ENCODE measurements around the gene PRPF6.
A peak's percentile ranks its signal among the peaks of the same experiment; 100 is the strongest.

Gene PRPF6

DNA sequence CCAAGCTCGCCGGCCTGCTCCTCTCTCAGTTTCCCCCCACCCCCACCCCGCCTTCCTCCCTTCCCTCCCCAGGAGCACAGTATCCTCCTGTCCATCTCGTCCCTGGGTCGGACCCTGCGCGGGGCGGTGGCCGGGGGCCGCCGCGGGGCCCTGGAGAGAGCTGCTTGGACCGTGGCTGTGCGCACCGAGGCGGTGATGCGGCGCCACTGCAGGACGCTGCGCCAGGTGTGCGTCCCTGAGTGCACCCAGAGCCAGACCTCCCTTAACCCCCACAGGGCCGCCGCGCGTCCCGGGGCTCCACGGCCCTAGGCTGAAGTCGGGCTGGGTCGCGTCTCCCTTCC is 57.3 kb downstream of the PRPF6 start:
- DNase-seq, result no peak

DNA sequence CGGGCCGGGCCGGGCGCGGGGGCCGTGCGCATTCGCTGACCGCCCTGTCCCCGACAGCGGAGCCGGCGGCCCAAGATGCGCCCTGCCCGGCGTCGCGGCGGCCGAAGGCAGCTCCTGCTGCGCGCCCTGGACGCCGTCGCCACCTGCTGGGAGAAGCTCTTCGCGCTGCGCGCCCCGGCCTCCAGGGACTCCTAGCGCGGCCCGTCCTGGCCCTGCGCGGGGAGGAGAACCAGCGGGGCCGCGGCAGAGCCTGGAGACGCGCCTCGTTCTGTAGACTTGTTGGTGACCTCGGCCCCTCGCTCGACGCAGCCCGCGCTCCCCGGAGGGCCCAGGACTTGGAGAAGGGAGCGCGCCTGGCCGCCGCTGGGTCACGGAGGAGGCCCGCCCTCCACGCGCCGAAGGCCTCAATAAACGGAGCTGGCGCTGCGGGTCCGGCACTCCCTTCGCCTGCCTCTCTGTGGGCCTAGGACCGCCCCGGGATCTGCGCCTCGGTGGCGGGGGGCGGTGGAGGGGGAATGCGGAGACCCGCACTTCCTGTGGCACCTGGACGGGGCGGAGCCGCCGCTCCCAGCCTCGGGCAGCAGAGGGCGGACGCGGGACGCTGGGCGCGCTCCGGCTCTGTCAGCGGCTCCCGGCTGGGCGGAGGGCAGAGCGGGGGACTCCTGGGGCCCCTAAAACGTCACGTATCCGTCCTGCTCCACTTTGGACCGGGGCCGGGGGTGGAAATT is 57.8 kb downstream of the PRPF6 start:
- peak; percentile 65 for DNase-seq

DNA sequence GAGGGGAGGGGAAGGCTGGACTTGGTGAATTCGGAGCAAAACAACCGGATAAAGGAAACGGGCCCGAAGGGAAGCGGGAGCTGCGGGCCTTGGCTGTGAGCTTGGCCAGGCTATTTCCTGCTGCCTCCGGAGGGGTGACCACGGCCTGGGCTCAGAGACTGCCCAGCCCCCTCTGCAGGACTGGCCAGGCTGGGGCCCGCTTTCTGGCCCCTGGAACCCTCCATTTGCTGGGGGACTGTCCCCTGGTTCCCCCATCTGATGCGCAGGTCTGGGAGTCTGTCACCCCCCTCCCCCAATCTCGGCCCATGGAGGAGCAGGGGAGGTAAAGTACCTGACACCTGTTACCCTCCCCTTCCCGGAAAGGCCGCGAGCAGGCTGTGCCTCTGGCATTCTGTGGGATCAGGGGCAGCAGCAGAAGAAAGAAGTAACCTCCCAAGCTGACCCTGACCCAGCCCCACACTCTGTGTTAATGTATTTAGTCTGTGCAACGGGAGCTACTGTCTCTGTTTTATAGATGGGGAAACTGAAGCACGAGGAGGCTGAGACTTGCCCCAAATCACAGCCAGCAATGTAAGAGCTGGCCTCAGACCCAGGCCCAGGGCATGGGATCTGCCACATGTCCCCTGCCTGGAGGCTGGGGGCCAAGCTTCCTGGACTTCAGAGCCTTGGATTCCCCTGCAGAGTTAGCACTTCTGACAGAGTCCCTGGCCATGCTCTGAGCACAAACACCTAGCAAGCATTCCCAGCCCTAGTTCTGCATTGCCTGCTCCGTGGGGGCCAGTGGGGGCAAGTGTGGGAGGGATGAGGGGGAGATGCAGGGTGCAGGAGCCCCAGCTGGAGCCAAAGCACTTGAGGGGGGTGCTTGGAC is 58.6 kb downstream of the PRPF6 start:
- no peak for DNase-seq

DNA sequence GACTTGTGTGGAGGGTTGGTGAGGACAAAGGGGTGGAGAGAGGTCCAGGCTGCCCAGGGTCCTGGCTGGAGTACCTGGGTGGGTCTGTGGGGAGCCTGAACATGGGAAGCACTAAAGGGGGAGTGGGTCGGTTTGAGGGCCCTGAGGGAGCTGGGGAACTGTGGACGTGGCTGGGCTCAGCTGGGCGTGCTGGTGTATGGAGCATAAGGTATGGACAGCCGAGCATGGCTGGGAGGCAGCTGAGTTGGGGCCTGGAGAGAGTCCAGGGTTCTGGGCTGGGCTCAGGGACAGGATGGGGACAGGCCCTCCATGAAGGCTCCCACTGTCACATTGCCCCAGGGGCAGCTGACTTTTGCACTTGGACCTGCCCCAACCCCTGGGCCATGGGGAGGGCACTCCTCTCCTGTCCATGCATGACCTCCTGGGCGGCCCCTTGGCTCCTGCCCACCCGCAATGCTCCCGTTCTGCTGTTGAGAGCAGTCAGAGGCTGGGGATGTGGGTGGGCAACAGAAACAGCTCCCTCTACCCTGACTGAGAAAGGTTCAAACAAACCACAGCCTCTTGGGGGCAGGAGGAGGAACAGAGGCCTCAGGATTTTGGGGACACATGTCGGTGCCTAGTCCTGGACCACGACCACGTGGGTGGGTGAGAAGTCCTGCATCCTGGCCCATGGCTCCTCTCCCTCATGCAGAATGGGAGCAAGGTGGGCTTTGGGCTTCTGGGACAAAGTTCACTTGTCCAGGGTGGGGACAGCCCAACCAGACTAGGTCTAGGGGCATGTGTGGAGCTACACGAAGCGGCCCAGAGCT is 59.5 kb downstream of the PRPF6 start:
- DNase-seq, result no peak

DNA sequence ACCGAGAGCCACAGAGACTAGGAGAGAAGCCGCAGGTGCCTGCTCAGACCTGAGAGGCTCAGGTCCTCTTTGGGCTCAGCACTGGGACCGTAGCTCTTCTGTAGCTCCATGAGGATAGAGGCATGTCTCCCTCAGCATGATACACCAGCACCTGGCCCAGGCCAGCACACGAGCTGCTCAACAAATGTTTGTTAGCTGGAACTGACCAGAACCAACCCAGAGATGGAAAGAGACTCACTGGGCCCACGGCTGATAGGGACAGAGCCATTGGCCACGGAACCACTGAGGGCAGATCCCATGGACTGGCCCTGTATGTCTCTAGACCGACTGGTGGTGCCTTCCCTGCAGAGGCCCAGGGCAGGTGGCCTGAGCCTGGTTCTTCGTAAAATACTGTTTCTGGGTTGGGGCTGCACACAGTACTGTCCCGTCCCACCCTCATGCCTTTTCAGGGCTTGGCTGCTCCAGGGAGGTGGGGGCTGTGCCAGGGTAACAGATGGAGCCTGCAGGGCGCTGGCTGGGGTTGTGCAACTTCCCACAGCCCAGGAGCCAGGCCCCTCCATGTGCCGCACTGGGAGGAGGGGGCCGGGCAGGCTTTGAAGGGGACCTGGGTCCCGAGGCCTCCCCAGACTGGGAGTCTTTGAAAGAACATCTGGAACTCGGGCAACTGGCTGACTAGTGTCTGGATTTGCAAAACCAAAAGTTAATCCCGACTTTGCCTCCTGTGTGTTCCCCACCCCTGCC is 60.3 kb downstream of the PRPF6 start:
- DNase-seq, result no peak

DNA sequence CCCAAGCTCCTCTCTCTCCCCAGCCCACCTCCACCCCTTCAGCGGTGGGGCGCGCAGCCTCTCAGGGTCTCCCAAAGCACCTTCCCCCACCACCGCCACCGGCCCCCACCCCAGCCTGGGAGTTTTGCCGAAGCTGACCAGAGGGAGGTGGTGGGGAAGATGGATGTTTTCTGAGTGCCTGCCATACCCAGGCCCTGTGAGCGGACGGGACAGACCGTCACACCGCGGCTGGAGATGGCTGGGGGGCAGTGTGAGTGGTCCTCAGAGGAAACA is 60.8 kb downstream of the PRPF6 start:
- DNase-seq, result no peak

DNA sequence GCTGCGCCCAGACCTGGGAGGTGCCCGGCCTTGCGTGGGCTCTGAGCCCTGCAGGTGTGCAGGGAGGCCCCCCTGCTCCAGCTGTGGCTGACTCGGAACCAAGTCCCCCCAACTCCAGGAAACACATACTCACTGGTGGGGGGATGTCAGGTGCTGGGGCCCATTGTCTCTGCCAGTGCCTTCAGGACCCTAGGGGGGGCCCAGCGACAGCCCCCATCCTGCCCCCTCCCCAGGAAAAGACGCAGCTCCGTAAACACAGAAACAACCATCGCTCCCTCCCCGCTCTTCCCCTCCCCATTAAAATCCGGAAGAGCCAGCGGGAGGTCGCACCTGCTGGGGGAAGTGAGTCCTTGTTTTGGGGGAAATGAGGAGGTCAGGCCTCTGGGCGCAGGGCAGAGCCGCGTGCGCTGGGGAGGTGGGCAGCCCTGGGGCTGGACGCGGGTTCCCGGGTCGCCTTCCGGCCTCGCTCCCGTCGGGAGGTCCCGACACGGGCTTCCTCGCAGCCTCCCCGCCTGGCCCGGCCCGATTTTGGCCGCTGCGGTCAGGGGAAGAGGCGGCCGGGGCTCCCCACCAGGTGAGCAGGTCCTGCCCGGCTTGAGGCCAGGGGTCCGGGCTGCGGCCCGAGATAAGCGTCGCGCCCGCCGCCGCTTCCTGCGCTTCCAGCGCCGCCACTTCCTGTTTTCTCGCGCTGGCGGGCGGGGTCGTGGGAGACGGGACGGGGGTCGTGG is 61.3 kb downstream of the PRPF6 start:
- no peak for DNase-seq

DNA sequence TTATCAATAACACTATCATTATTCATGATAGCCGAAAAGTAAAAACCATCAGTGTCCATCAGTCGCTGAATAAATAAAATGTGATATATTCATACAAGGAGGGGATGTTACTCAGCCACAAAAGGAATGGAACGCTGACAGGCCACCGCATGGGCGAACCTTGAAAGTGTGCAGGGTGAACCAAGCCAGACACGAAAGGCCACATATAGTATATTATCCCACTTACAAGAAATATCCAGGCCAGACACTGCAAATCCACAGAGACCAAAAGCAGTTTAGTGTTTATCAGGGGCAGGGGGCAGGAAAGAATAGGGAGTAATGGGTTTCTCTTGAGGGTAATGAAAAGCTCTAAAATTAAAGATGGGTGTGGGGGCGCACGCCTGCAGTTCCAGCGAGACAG is 62.8 kb downstream of the PRPF6 start:
- DNase-seq, result no peak

DNA sequence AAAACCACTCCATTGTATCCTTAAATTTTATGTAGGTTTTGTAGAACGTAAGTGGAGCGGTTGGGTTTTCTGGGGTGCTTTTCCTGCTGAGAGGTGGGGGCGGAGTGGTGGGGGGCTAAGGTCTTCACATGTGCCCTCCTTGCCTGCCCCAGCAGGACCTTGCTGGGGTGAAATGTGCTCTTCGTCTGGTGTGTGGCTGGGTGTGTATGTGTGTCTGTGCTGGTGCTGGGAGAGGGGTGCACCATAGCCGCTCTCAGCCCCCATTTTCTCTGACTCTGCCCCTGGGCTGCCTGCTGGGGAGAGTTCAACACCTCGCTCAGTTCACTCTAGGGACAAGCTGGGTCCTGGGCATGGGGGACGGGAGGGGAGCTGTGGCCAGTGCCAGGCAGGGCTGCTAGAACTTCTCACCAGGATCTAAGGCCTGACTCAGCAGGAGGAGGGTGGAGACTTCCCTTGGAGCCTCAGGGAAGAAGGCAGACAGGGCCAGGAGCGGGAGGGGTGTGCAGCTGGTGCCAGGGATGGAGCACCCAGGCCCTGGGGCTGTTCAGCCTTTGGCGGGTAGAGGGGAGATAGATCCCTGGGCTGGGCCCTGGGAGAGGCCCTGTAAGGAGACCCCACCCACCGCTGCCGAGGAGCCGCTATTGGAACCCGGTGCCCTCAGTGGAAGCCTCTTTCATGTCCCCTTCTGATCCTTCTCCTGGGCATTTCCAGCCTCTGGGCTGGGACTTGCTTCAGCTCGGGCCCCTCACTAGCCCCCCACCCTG is 63.7 kb downstream of the PRPF6 start:
- DNase-seq, result no peak

DNA sequence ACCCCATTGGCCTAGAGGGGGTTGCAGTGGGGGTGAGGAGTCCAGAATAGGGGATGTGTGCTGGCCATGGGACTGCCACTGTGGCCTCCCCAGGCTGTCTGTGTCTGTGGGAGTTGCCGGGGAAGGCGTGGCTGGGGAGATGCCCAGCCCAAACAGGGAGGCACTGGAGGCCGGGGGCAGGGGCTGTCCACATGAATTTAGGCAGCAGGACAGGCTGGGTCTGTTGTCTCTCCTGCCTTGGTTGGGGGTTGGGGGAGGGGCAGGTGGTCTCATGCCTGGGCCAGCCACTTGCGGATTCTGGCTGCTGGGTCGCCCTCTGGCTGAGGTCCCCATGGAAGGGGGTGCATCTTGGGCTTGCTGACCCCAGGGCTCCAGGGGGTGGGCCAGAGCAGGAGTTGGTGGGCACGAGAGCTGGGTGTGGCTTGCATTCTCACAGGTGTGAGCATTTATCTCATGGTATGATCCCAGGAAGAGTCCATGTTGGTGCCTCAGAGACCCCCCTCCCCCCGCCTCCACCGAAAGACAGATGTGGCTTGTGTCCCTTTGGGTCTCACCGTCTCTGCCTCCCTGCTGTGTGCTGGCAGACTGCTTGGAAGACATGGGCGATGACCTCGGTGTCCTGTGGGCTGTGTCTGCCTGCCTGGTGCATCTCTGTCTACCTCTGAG is 64.5 kb downstream of the PRPF6 start:
- DNase-seq, result no peak

DNA sequence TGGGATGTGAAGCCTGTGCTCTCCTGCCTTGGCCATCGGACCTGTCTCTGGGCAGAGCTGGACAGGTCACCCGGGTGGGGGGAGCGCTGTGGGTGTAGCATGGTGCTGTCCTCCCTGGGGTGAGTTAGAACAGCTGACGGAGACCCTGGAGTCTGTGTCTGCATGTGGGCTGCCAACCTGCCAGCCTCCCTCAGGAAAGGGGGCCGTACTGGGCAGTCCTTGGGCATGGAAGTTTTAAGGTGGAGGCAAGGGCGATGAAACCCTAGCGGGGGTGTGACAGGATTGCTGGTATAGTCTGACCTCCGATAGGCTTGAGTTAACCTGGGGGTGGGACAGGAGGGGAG is 66.1 kb downstream of the PRPF6 start:
- no peak for DNase-seq

DNA sequence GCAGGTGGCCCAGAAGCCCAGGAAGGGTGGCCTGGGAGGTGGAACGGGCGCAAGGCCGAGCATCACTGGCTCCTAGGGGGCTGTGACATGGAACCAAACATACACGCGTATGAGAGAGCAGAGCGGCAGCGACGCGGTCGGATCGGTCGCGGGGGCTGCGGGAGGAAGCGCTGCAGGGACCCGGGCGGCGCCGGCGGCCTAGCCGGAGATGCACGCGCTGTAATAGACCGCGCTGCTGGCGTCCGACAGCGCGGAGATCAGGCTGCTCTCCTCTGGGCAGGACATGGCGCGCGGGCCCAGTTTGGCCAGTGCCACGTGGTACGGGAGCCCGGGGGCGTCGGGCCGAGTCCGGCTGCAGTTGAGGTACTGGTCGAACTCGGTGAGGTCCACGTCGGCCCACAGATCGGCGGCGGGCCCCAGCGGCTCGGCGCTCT is 67.1 kb downstream of the PRPF6 start:
- no peak for DNase-seq

DNA sequence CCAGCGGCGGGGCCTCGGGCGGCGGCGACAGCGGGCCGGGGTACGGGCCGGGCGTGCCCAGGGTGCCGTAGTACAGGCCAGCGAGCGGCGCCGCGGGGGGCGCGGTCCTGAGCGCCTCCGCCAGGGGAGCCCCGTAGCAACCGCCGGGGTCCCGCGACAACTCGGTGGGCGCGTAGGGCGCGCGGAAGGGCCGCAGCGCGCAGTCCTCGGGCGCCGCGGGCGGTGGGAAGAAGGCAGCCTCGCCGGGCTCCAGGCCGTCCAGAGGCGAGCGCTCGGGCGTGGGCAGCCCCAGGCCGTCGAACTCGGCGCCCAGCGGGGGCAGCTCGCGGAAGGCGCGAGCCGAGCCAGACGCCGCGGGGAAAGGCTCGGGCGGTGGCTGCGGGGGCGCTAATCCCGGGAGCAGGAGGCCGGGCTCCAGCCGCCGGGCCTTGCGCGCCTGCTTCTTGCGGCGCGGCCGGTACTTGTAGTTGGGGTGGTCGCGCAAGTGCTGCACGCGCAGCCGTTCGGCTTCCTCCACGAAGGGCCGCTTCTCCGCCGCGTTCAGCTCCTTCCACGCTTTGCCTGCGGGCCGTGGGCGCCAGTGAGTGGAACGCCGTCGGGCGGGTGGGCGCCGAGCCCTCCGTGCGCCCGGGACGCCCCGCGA is 67.6 kb downstream of the PRPF6 start:
- DNase-seq, result no peak

DNA sequence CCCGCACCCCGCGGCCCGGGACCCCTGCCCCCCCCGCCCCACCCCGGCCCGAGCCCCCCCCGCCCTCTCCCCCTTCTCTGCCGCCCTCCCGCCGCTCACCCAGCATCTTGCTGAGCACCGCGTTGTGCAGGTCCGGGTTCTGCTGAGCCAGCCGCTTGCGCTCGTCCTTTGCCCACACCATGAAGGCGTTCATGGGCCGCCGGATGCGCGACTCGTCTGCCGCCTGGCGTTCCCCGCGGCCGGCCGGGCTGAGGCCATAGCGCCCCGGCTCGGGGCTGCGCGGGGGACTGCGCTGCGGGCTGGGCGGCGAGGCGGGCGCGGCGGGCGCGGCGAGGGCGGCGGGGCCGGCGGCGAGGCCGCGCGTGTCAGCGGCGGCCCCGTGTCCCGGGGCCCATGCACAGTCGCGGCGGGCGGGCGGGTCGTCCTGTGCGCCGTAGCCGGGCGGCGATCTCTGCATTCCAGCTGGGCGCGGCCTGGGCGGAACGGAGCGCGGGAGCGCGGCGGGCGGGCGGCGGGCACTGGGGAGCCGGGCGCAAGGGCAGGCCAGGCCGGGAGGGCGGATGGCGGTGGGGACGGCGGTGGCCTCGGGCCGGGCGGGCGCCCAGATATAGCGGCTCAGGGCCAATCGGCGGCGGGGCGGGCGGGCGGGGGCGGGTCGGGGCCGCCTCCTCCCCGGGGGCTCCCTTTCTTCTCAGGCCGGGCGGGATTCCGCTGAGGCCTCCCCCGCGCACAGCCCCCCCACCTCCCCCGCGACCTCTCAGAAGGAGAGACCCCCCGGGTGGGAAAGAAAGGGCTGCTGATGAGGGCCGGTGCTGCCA is 68.3 kb downstream of the PRPF6 start, which contains the start of gene SOX18:
SOX18 (minus strand) TSS at position 580 of the 818 bp plus-strand sequence; CDS start at position 457, 123 bp downstream.
- DNase-seq, result no peak

DNA sequence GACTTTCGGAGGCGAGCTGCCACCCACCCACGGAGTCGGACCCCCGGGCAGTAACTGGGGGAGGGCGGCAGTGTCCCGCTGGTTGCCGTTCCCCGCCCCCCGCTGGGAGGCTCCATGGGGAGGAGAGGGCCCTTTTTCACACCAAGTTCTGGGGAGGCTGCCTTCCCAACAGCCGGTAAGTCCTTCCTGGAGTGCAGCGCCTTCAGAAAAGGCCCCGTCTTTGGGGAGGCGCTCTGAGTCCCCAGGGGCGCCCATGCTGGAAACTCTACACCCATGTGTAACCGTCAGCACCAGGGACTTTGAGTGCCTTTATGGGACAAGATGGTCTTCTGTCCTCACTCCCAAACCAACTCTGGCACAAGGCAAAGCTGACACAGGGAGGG is 68.9 kb downstream of the PRPF6 start:
- DNase-seq, result no peak

DNA sequence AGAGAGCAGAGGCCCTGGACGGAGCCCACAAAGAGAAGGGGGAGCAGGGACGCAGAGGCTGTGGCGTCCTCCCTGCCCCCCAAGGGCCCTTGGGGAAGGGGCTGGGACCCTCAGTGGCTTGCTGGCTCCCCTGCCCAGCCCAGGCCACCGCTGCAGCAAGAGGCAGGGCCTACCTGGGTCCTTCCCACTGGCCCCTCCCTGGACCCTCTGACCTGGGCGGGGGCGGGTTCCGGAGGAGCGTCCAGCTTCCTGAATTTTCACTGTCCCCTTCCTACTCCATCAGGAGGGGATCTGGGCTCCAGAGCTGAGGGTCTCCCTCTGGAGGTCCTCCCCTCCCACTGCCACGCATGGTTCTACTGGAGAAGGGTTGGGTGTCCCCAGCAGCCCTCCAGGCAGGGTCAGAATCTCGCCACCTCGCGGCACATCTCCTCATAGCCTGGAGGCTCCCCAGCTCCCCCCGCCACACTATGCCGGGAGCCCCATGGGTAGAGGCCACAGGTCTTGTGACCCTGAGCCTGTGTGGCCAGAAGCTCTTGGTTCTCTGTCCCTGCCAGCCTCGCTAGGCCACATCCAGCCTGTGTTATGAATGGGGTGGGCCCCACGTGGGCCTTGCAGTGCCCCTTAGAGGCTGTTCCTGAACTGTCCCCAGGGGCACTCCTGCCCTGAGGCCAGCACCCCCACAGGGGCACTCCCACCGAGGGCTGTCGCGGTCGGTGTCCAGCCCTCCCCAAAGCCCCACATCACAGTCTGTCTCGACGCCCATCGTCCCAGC is 69.5 kb downstream of the PRPF6 start:
- DNase-seq, result no peak

DNA sequence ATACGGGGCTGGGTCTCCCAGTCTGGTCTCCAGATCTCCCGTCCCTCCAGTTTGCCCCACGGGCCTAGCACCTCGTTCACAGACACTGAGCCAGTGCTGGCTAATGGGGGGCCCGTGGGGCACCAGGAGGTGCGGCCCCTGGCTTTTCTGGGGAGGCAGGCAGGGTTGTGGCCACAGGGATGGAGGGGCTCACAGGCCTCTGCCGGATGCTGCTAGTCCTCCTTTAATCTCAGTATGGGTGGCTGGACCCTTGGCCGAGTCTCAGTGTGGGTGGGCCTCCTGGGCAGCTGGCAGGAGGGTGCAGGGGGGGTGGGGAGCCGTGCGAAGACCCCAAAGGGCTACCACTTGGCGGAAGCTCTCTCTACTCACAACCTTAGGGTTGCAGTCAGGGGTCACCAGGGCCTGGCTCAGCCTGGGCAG is 70.1 kb downstream of the PRPF6 start:
- no peak for DNase-seq

DNA sequence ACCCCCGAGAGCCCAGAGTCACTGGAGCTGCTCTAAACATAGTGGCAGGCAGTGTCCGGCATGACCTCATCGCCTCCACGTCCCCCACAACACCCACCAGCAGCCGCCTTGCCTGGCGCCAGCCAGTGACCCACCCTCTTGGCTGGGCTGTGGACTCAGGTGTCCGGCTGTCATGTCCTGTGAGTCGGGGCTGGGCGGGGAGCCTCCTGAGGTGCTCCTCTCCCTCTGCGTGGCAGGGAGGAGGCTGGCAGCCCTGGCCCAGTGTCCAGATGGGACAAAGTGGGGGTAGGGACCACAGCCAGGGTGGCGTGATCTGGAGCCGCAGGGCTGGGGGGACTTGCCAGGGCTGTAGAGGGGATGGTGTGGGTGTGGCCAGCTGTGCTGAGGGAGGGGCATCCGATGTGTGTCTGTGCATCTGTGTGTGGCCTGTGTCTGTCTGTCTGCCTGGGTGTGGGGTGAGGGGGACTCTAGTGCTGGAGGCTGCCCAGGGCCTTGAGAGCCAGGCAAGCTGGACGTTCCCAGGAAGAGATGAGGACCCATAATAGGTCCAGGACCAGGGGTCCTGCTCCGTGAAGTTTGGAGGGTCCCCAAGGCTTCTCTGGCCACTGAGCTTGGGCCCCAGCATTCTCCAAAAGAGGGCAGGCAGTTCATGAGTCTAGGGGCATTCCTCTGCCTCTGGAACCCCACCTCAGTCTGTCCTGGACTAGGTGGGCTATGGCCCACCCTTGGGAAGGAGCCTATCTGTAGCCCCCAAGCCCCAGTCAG is 70.8 kb downstream of the PRPF6 start:
- DNase-seq, result no peak
